HG02840 (cell line): ENCODE results near the gene RETREG3.
"Not testable (repeated sequence)": the region's sequence is repeated elsewhere in the genome, so short reads cannot be mapped to it uniquely, and the experiment has no call there.

Experiments
- ATAC-seq: cut with Tn5 transposase; IDR thresholded peaks from one replicate; pipeline ENCODE4 v1.9.1; 2021; ENCODE audit warnings: mild to moderate bottlenecking, moderate library complexity, moderate number of reproducible peaks; ENCODE audit not compliant: unreplicated experiment, low FRiP score

RETREG3 gene

DNA sequence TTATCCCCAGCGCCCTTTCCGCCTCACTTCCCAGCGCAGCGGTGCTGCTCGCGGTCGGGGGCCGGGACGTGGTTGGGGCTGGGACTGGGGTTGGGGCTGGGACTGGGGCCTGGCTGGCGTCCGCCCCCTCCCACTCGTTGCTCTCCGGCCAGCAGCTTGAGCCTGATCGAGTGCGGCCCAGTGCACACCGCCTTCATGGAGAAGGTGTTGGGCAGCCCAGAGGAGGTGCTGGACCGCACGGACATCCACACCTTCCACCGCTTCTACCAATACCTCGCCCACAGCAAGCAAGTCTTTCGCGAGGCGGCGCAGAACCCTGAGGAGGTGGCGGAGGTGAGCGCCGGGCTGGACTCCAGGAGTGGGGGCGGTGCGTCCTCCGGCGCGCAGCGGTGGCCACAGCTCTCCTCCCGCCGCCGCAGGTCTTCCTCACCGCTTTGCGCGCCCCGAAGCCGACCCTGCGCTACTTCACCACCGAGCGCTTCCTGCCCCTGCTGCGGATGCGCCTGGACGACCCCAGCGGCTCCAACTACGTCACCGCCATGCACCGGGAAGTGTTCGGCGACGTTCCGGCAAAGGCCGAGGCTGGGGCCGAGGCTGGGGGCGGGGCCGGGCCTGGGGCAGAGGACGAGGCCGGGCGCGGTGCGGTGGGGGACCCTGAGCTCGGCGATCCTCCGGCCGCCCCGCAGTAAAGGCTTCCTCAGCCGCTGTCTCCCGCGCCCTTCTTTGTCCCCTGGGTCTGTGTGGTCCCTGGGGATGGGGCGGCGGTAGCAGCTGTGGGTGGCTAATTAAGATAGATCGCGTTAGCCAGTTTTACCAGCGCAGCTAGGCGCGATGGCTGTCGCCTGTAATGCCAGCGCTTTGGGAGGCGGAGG is 54.7 kb downstream of the RETREG3 start:
- peak; percentile 67 for ATAC-seq

GRCh38 chr17:42553866-42554249 is 55.3 kb downstream of the RETREG3 start:
- no peak for ATAC-seq

- no peak for ATAC-seq
These were observed 55.9 kb downstream of the RETREG3 start for GRCh38 chr17:42553161-42553818.

GRCh38 chr17:42552736-42553135 is 56.4 kb downstream of the RETREG3 start, which contains the start of gene HSD17B1:
TSS of gene HSD17B1 (plus strand) at chr17:42552923. CDS start at chr17:42552934, 11 bp downstream.
- ATAC-seq, result not testable (repeated sequence)

GRCh38 chr17:42548993-42549755 is 60.0 kb downstream of the RETREG3 start:
- ATAC-seq, result no peak

- ATAC-seq, result peak; percentile 43
These were observed 60.9 kb downstream of the RETREG3 start for GRCh38 chr17:42548070-42548837.

DNA sequence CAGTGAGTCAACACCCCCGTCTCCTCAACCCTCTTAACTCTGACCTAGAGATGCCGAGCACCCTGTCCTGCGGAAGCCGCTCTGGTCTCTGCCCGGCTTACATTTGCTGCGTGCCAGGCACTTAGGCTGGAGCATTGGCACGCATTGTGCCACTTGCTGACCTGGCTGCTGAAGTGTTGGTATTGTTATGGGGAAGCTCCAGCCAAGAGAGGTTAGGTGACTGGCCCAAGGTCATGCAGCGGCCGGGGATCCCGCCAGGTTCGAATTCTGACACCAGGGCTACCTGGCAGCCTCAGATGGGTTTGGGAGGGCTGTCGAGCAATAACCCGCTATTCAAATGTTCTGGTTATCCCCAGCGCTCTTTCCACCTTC is 61.5 kb downstream of the RETREG3 start:
- ATAC-seq, result no peak

GRCh38 chr17:42547001-42547461 is 62.1 kb downstream of the RETREG3 start:
- no peak for ATAC-seq

- ATAC-seq, result not testable (repeated sequence)
These were observed 63.2 kb downstream of the RETREG3 start for GRCh38 chr17:42545755-42546505.

DNA sequence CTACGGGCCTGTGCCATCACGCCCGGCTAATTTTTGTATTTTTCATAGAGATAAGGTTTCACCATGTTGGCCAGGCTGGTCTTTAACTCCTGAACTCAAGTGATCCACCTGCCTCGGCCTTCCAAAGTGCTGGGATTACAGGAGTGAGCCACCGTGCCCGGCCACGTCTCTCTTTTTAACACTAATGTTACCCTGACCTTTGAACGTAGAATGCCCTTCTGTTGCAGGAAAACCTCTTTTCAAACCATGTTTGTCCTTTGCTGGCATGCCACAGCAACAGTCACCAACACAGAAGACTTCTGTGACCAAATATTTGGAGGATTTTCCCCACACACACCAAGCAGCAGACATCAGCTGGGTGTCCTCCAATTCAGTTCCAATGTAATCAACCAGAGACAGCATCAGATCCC is 64.3 kb downstream of the RETREG3 start:
- no peak for ATAC-seq

DNA sequence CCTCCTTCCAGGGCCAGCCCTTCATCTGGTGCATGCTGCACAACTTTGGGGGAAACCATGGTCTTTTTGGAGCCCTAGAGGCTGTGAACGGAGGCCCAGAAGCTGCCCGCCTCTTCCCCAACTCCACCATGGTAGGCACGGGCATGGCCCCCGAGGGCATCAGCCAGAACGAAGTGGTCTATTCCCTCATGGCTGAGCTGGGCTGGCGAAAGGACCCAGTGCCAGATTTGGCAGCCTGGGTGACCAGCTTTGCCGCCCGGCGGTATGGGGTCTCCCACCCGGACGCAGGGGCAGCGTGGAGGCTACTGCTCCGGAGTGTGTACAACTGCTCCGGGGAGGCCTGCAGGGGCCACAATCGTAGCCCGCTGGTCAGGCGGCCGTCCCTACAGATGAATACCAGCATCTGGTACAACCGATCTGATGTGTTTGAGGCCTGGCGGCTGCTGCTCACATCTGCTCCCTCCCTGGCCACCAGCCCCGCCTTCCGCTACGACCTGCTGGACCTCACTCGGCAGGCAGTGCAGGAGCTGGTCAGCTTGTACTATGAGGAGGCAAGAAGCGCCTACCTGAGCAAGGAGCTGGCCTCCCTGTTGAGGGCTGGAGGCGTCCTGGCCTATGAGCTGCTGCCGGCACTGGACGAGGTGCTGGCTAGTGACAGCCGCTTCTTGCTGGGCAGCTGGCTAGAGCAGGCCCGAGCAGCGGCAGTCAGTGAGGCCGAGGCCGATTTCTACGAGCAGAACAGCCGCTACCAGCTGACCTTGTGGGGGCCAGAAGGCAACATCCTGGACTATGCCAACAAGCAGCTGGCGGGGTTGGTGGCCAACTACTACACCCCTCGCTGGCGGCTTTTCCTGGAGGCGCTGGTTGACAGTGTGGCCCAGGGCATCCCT is 65.7 kb downstream of the RETREG3 start:
- ATAC-seq, result no peak

DNA sequence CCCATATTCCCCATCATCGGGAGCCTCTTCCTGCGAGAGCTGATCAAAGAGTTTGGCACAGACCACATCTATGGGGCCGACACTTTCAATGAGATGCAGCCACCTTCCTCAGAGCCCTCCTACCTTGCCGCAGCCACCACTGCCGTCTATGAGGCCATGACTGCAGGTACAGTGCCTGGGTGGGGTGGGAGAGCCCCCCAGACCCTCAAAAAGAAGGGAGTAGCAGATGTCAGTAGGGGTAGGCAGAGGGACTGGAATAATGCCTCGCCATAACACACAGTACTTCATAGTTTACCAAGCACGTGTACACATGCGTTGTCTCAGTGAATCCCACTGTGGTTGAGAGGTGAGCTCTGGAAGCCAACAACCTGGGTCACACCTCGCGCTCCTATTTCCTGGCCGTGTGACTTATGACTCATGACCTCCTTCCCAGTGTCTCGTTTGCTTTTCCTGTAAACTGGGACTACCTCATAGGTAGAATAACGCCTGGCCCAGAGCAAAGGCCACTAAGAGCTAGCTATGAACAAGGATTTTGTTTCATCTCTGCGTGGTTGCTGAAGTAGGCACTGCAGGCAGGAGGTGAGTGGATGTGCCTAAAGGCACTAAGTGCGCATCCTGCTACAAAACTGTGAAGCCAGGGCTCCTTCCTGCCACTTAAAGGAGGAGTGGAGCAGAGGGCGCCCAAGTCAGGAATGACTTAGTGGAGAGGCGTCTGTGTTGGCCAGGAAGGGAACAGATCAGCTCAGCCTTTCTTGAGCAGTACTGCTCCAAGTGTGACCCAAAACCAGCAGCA is 67.9 kb downstream of the RETREG3 start:
- ATAC-seq, result no peak

DNA sequence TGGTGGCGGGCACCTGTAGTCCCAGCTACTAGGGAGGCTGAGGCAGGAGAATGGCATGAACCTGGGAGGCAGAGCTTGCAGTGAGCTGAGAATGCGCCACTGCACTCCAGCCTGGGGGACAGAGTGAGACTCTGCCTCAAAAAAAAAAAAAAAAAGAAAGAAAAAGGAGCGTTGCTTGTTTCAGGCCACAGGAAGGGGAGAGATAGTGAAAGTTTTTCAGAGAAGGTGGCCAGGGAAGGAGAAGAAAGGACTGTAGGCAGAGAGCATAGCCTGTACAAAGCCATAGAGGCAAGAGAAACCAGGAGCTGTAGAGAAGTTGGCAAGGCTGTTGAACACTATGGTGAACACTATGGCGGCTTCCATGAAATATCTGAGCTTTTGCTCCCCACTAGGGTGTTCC is 68.6 kb downstream of the RETREG3 start:
- not testable (repeated sequence) for ATAC-seq

DNA sequence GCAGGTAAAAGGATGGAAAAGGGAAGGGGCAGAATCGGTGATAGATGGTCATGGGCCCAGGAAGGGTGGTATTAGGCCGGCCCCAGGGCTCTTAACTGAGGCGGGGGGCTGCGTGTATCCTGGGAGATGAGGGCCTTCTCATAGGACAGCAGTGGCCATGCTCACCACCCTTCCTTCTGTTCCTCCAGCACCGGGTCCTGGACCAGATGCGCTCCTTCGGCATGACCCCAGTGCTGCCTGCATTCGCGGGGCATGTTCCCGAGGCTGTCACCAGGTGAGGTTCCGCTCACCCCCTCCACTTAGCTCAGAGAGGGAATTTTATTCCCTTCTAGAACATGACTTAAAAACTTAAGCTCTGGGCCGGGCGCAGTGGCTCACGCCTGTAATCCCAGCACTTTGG is 70.7 kb downstream of the RETREG3 start:
- ATAC-seq, result no peak

- no peak for ATAC-seq
These were observed 71.2 kb downstream of the RETREG3 start for GRCh38 chr17:42537826-42538451.

GRCh38 chr17:42537156-42537805 is 71.9 kb downstream of the RETREG3 start:
- ATAC-seq, result no peak
